Measurements from ENCODE around the gene PWWP2B.

PWWP2B gene

GRCh38 chr10:132462463-132463332 lies 65.7 kb downstream of the PWWP2B start:
- no peak for DNase-seq

DNA sequence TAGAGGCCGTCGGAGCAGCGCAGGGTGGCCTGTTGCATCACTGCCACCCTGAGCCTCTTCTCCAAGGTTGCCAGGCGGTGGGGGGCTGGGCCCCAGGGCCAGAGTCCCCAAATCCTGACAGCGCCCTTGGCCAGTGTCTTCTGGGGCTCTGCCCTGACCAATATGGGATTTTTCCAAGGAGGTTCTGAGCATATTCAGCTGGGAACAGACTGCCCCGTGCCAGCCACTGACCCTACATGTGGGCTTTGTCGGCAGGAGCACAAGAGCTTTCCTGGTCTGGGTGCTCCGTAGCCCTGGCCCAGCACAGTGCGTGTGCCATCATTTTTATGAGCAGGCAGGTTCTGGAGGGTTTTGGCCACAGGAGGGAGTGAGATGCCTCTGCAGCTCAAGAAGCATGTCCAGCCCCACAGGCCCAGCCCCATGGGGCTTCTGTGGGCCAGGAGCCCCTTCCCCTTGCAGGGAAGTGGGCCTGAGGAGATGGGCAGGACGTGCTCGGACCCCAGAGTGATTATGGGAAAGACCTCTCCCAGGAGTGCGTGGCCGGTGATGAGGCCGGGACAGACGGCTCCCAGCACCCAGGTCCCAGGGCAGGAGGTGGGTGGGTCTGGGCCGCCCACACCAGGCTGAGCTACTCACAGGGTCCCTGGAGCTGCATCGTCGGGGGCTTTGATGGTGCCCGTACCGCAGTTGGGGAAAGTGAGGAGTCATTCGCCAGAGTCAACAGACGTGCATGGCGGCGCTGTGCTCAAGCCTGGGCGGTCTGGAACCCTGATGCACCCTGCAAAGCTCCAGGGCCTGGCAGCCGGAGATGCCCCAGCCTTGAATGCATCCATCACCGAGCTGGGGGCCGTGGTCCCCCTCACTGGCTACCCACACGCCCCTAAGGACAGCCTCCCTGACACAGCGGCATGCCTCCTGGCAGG lies 66.6 kb downstream of the PWWP2B start:
- DNase-seq, result no peak

GRCh38 chr10:132464256-132465192 lies 67.5 kb downstream of the PWWP2B start:
- DNase-seq, result no peak

DNA sequence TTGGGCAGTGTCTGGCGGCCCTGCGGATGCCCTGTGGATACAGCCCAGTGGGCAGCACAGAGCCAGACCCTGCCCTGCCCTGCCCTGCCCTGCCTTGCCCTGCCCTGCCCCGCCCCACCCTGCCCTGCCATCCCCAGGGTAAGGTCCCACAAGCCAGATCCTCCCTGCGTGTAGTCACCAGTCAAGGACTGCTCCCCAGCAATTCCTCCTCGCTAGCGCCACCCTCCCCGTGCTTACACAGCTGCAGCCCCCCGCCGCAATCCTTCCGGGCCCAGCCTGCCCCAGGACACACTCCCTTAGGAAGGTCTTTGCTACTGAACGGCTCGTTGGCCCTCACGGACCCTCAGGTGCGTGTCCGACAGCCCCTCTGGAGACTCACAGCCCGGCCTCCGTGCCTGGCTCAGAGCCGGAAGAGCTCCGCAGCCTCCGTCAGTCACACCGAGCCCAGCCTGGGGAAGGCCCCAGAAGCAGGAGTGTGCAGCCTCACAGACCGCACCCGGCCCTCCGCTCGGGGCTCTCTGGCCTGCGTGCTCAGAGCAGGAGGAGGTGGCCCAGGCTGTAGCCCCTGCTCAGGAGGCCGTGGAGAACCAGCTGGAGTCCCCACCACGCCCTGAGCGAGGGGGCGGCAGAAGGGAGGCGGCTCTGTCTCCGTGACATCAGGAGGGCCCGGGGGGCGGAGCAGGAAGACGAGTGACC lies 68.3 kb downstream of the PWWP2B start:
- DNase-seq, result no peak

DNA sequence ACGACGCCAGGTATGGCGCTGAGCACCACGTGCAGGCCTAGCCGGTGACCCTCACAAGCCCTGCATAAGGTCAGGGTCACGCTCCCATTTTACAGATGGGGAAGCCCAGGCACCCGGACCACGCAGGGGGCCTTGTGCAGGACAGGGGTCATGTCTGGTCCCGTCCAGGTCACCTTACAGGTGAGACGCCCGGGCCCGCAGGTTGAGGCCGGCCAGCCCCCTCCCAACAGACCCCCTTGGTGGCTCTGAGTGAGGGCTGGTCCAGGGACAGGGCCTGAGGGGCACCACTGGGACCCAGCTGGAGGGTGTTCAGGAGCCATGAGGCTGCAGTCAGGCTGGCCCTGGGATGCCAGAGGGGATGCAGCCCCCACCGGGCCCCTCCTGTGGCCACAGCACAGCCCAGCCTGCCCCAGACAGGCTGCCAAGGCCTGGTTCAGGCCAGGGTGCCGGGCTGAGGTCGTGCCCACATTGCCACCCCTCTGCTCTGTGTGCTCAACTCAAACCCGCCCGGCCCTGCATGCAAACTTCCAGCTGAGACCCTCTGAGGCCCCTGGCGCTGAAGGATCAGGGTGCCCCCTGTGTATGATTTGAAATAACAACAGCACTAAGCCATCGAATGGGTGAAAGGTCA lies 69.0 kb downstream of the PWWP2B start:
- DNase-seq, result no peak

GRCh38 chr10:132466520-132467463 lies 69.8 kb downstream of the PWWP2B start:
- no peak for DNase-seq
